ENCODE data around the gene HTRA1. TPM values are rescaled to one million over a fixed set of nuclear protein-coding genes. Genes with fewer than 3 reads are reported as not detected.

HTRA1 gene
- total and polyA plus RNA-seq, 2 donors (not counting 1 experiment from before 2014, with no cell fraction given): 109 to 216 TPM

- no peak within 1 kb of the TSS for H2AFZ ChIP-seq (ENCODE audit: low read length)
- H3K4me1 ChIP-seq (ENCODE audit: control insufficient read depth, extremely low read depth, insufficient read depth, low read length): no peaks in the 10 kb centered on the region
Measured at GRCh38 chr10:122454603-122455080, 6.7 kb upstream of the HTRA1 start, which contains the start of gene ARMS2. ARMS2 (plus strand) TSS chr10:122454653; CDS start chr10:122454728, 75 bp downstream.

GRCh38 chr10:122455376-122456079, 5.8 kb upstream of the HTRA1 start:
- H3K79me2 ChIP-seq (ENCODE audit: control insufficient read depth, insufficient read depth, low read length): no peaks in the 10 kb centered on the region
- H3K36me3 ChIP-seq (ENCODE audit: control insufficient read depth, insufficient read depth, low read length): no peaks in the 10 kb centered on the region

More at GRCh38 chr10:122454603-122455080, 6.7 kb upstream of the HTRA1 start, which contains the start of gene ARMS2:
- Histone ChIP-seq H3K27me3 (ENCODE audit: control insufficient read depth, insufficient read depth, low read length) (peaks cover 3% of the 10 kb centered on the region), H3K4me2 (ENCODE audit: extremely low read depth, insufficient read depth, low read length) (no peak within 1 kb of the TSS), H4K20me1 (ENCODE audit: control insufficient read depth, extremely low read depth, insufficient read depth, low read length) (no peaks in the 10 kb centered on the region), H3K79me2 (ENCODE audit: control insufficient read depth, insufficient read depth, low read length) (no peaks in the 10 kb centered on the region), H3K27ac (ENCODE audit: insufficient read depth, low read length) (no peak within 1 kb of the TSS), H3K36me3 (ENCODE audit: control insufficient read depth, insufficient read depth, low read length) (no peaks in the 10 kb centered on the region), H3K4me3 (replicated peaks in 1 of 4; ENCODE audit: control extremely low read depth in 1 of 4, insufficient read depth in 1 of 4, low read depth in 3 of 4, low read length in 4 of 4) (no peak within 1 kb of the TSS), H3K9me3 (ENCODE audit: control insufficient read depth, insufficient read depth, low read depth, low read length) (no peaks in the 10 kb centered on the region), H3K9ac (ENCODE audit: insufficient read depth, low read length) (no peak within 1 kb of the TSS)
- DNase-seq (ENCODE audit: low read depth in 2 of 2): no peak
- TF ChIP-seq EZH2 (IDR thresholded peaks at IDR 0.05; ENCODE audit: low read length, missing control alignments) (no peak), CTCF (conservative IDR thresholded peaks at IDR 0.05 in 1 of 2, IDR thresholded peaks at IDR 0.05 in 1 of 2; ENCODE audit: low read depth in 1 of 2, low read length in 2 of 2) (no peak)

More at GRCh38 chr10:122455376-122456079, 5.8 kb upstream of the HTRA1 start:
- Histone ChIP-seq H2AFZ (ENCODE audit: low read length) (no peak overlapping the region), H3K27ac (ENCODE audit: insufficient read depth, low read length) (no peak overlapping the region), H3K4me3 (replicated peaks in 1 of 4; ENCODE audit: control extremely low read depth in 1 of 4, insufficient read depth in 1 of 4, low read depth in 3 of 4, low read length in 4 of 4) (no peak overlapping the region), H3K4me1 (ENCODE audit: control insufficient read depth, extremely low read depth, insufficient read depth, low read length) (peaks cover 3% of the 10 kb centered on the region), H4K20me1 (ENCODE audit: control insufficient read depth, extremely low read depth, insufficient read depth, low read length) (no peaks in the 10 kb centered on the region), H3K4me2 (ENCODE audit: extremely low read depth, insufficient read depth, low read length) (no peak overlapping the region), H3K9ac (ENCODE audit: insufficient read depth, low read length) (no peak overlapping the region), H3K27me3 (ENCODE audit: control insufficient read depth, insufficient read depth, low read length) (peaks cover 3% of the 10 kb centered on the region), H3K9me3 (ENCODE audit: control insufficient read depth, insufficient read depth, low read depth, low read length) (no peaks in the 10 kb centered on the region)
- no peak for TF ChIP-seq CTCF (conservative IDR thresholded peaks at IDR 0.05 in 1 of 2, IDR thresholded peaks at IDR 0.05 in 1 of 2; ENCODE audit: low read depth in 1 of 2, low read length in 2 of 2)
- no peak for TF ChIP-seq EZH2 (IDR thresholded peaks at IDR 0.05; ENCODE audit: low read length, missing control alignments)
- DNase-seq (ENCODE audit: low read depth in 2 of 2): no peak
